GM12801 (cell line): ENCODE results near the gene NUDT21.

Experiments
- CTCF ChIP-seq: IDR thresholded peaks from one replicate; pipeline ENCODE4 v1.5.1; 2011; ENCODE audit warnings: control low read depth; ENCODE audit not compliant: insufficient read length; ENCODE audit errors: extremely low read depth

NUDT21 gene

GRCh38 chr16:56421976-56422669, 29.0 kb downstream of the NUDT21 start:
- no peak for TF ChIP-seq CTCF

GRCh38 chr16:56421313-56421712, 29.8 kb downstream of the NUDT21 start:
- no peak for TF ChIP-seq CTCF

- no peak for TF ChIP-seq CTCF
Measured at GRCh38 chr16:56420613-56421012, 30.5 kb downstream of the NUDT21 start.

GRCh38 chr16:56419740-56420548, 31.2 kb downstream of the NUDT21 start:
- TF ChIP-seq CTCF: no peak

- no peak for TF ChIP-seq CTCF
Measured at GRCh38 chr16:56417138-56417537, 34.0 kb downstream of the NUDT21 start.

GRCh38 chr16:56415875-56416274, 35.3 kb downstream of the NUDT21 start:
- no peak for TF ChIP-seq CTCF

- TF ChIP-seq CTCF: no peak
Measured at GRCh38 chr16:56414366-56414765, 36.8 kb downstream of the NUDT21 start.
